Endodermal cell (in vitro differentiated cells): ENCODE data around the gene CCDC30. TPM values are rescaled to one million over a fixed set of nuclear protein-coding genes. Genes with fewer than 3 reads are reported as not detected.

Experiments
- DNase-seq: peaks from one replicate; pipeline ENCODE4 v3.0.0-alpha.2; 2017
- H3K27ac ChIP-seq: 2 replicates; pipeline ENCODE4 v1.5.1; 2013; ENCODE audit warnings: mild to moderate bottlenecking, low read depth, low read length, moderate library complexity
- H3K27me3 ChIP-seq: 2 replicates; pipeline ENCODE4 v1.6.1; 2013; ENCODE audit warnings: mild to moderate bottlenecking, low read length, moderate library complexity; ENCODE audit not compliant: insufficient read depth, control insufficient read depth, poor library complexity, severe bottlenecking
- H3K36me3 ChIP-seq: 2 replicates; pipeline ENCODE4 v1.7.0; 2013; ENCODE audit warnings: mild to moderate bottlenecking, low read length, moderate library complexity; ENCODE audit not compliant: control insufficient read depth, insufficient read depth
- H3K4me1 ChIP-seq: one replicate; pipeline ENCODE4 v1.7.0; 2013; ENCODE audit warnings: low read length; ENCODE audit not compliant: control insufficient read depth, insufficient read depth
- H3K4me3 ChIP-seq: 2 replicates; pipeline ENCODE4 v1.5.1; 2013; ENCODE audit warnings: mild to moderate bottlenecking, low read length, moderate library complexity
- H3K9ac ChIP-seq: 2 replicates; pipeline ENCODE4 v1.6.1; 2013; ENCODE audit warnings: mild to moderate bottlenecking, low read length, moderate library complexity; ENCODE audit not compliant: poor library complexity, severe bottlenecking; ENCODE audit errors: extremely low read depth
- H3K9me3 ChIP-seq: 2 replicates; pipeline ENCODE4 v1.6.1; 2013; ENCODE audit warnings: mild to moderate bottlenecking, low read length, moderate library complexity; ENCODE audit not compliant: control insufficient read depth
- H3K27ac Mint-ChIP-seq: 2 replicates; pipeline ENCODE4 v1.8.0; 2020; ENCODE audit warnings: mixed read lengths
- H3K27me3 Mint-ChIP-seq: 2 replicates; pipeline ENCODE4 v1.8.0; 2021; ENCODE audit warnings: mild to moderate bottlenecking, mixed read lengths; ENCODE audit not compliant: insufficient read depth
- H3K36me3 Mint-ChIP-seq: 2 replicates; pipeline ENCODE4 v1.8.0; 2020; ENCODE audit warnings: low read depth, mixed read lengths
- H3K4me1 Mint-ChIP-seq: 2 replicates; pipeline ENCODE4 v1.8.0; 2020; ENCODE audit warnings: mixed read lengths
- H3K4me3 Mint-ChIP-seq: 2 replicates; pipeline ENCODE4 v1.8.0; 2020; ENCODE audit warnings: mild to moderate bottlenecking, moderate library complexity, mixed read lengths
- H3K9me3 Mint-ChIP-seq: 2 replicates; pipeline ENCODE4 v1.8.0; 2020; ENCODE audit warnings: mild to moderate bottlenecking, mixed read lengths
- WGBS, 2 experiments: methylation state at CpG; one replicate each; pipeline versions ENCODE4 v1.1.5 to v1.1.7; 2013; ENCODE audit warnings: missing lambda C conversion rate in 2 of 2, mixed read lengths in 1 of 2; ENCODE audit not compliant: insufficient coverage in 1 of 2, insufficient read length in 1 of 2; 5-methylcytosine and 5-hydroxymethylcytosine counted together
- total RNA-seq, 2 donors: library from RNA; stranded (reverse); fragmentation: NEBNext Ultra II Directional in 1 of 2; extraction: Animal tissue kit (Norgen Biotek cat#: 25700) in 1 of 2; gene quantifications; 2 replicates in 1 of 2; 3 replicates in 1 of 2; pipeline ENCODE4 v1.2.1, GENCODE V29; 2021
- TF ChIP-seq, protein P1 (sequence below): fragments of 200-600 bp; sonication (generic); conservative IDR thresholded peaks from 2 replicates; pipeline ENCODE4 v1.5.0; 2021; ENCODE audit warnings: antibody characterized with exemption, mild to moderate bottlenecking

The CCDC30 gene
- total RNA-seq, 2 donors from 2014 or later: 4.8 to 6.4 TPM

DNA sequence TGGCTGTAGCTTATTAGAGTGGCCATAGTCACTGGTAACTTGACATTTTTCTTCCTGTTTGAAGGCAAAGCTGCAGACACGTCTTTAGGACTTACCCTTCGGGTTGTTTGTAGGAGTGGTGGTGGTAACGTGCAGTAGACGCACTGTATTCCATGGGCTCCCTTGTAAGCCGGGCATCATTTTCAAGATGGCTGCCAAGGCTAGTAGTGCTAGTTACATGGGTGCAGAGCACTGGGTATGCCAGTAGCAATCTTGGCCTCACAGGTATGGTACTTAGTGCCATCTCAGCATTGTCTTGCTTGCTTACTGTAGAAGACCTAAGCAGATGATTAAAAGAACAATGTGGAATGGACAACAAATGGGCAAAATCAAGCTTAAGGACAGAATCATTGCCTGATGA, 221.1 kb downstream of the CCDC30 start:
- H3K4me3 Mint-ChIP-seq: peak overlapping the region; percentile 89
- Histone ChIP-seq H3K9me3 (no peaks in the 10 kb centered on the region), H3K27ac (no peak overlapping the region), H3K36me3 (peaks cover 49% of the 10 kb centered on the region), H3K4me1 (peaks cover 25% of the 10 kb centered on the region), H3K9ac (peak overlapping the region; percentile 51), H3K27me3 (no peaks in the 10 kb centered on the region), H3K4me3 (peak overlapping the region; percentile 89)
- TF ChIP-seq, protein P1, sequence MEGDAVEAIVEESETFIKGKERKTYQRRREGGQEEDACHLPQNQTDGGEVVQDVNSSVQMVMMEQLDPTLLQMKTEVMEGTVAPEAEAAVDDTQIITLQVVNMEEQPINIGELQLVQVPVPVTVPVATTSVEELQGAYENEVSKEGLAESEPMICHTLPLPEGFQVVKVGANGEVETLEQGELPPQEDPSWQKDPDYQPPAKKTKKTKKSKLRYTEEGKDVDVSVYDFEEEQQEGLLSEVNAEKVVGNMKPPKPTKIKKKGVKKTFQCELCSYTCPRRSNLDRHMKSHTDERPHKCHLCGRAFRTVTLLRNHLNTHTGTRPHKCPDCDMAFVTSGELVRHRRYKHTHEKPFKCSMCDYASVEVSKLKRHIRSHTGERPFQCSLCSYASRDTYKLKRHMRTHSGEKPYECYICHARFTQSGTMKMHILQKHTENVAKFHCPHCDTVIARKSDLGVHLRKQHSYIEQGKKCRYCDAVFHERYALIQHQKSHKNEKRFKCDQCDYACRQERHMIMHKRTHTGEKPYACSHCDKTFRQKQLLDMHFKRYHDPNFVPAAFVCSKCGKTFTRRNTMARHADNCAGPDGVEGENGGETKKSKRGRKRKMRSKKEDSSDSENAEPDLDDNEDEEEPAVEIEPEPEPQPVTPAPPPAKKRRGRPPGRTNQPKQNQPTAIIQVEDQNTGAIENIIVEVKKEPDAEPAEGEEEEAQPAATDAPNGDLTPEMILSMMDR: no peak
- peaks cover 48% of the 10 kb centered on the region for H3K4me1 Mint-ChIP-seq
- peak overlapping the region; percentile 57 for H3K27ac Mint-ChIP-seq
- peaks cover 34% of the 10 kb centered on the region for H3K36me3 Mint-ChIP-seq
- WGBS, 2 experiments: 16 to 27% methylated on average over 5 of the region's 5 CpGs
- peak; percentile 55 for DNase-seq
- H3K27me3 Mint-ChIP-seq: no peaks in the 10 kb centered on the region
- H3K9me3 Mint-ChIP-seq: no peaks in the 10 kb centered on the region

DNA sequence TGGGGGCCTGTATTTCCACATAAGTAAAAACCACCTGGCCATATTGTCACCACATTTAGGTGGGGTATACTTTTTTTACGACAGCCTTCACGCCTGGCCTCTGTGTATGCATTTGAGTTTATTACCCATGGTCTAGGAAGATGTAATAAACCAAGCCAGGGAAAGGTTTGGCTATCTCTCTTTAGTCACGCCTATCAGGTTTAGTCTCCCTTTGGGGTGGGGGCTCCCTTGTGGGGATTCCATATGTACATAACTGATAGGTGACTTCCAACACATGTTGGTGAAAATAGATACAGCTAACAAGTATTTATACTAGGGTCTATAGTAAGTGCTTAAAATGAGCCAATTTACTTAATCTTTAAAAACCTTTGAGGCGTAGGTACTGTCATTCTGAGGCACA, 223.3 kb downstream of the CCDC30 start:
- no peak for DNase-seq
- H3K27me3 Mint-ChIP-seq: no peaks in the 10 kb centered on the region
- TF ChIP-seq, protein P1: no peak
- Histone ChIP-seq H3K36me3 (peaks cover 56% of the 10 kb centered on the region), H3K4me3 (peak overlapping the region; percentile 89), H3K9ac (peak overlapping the region; percentile 2), H3K4me1 (peaks cover 25% of the 10 kb centered on the region), H3K9me3 (no peaks in the 10 kb centered on the region), H3K27me3 (no peaks in the 10 kb centered on the region), H3K27ac (no peak overlapping the region)
- peak overlapping the region; percentile 89 for H3K4me3 Mint-ChIP-seq
- WGBS, 2 experiments: 87 to 100% methylated on average over 2 to 4 of the region's 4 CpGs
- peaks cover 53% of the 10 kb centered on the region for H3K4me1 Mint-ChIP-seq
- H3K27ac Mint-ChIP-seq: no peak overlapping the region
- H3K9me3 Mint-ChIP-seq: no peaks in the 10 kb centered on the region
- H3K36me3 Mint-ChIP-seq: peaks cover 38% of the 10 kb centered on the region

DNA sequence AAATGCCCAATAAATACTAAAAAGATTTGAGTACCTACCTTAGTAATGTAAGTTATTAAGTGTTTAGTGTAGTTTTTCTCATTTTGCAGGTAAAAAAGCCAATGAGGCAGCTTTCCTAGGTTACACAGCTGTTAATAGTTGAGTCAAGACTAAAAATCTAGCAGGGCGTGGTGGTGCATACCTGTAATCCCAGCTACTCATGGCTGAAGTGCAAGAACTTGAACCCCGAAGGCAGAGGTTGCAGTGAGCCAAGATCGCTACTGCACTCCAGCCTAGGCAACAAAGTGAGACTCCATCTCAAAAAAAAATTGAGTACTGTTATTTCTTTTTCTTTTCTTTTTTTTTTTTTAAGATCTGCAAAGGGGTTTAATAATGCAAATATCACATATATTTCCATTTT, 226.8 kb downstream of the CCDC30 start:
- TF ChIP-seq, protein P1: no peak
- no peak overlapping the region for H3K4me3 Mint-ChIP-seq
- peaks cover 60% of the 10 kb centered on the region for H3K4me1 Mint-ChIP-seq

More for the DNA sequence above, 226.8 kb downstream of the CCDC30 start:
- H3K27me3 Mint-ChIP-seq: no peaks in the 10 kb centered on the region
- Histone ChIP-seq H3K27ac (no peak overlapping the region), H3K4me3 (no peak overlapping the region), H3K36me3 (peaks cover 67% of the 10 kb centered on the region), H3K27me3 (no peaks in the 10 kb centered on the region), H3K9me3 (no peaks in the 10 kb centered on the region), H3K9ac (no peak overlapping the region), H3K4me1 (peaks cover 35% of the 10 kb centered on the region)
- no peaks in the 10 kb centered on the region for H3K9me3 Mint-ChIP-seq
- peaks cover 36% of the 10 kb centered on the region for H3K36me3 Mint-ChIP-seq
- DNase-seq: no peak
- H3K27ac Mint-ChIP-seq: no peak overlapping the region
- 91 to 100% methylated on average over 1 to 3 of the region's 3 CpGs for WGBS, 2 experiments
